Retinal pigment epithelial cell (primary cell): ENCODE measurements around the gene LCOR.

Experiments used
- DNase-seq: peaks from one replicate; pipeline ENCODE4 v3.0.0-alpha.2; 2010; ENCODE audit warnings: low read depth
- H3K4me3 ChIP-seq: 2 replicates; pipeline ENCODE4 v1.5.1; 2011; ENCODE audit warnings: mild to moderate bottlenecking, low read length, control low read depth, moderate library complexity
- TF ChIP-seq, protein P1 (sequence below): conservative IDR thresholded peaks from 2 replicates; pipeline ENCODE4 v1.5.1; 2011; ENCODE audit warnings: low read depth, low read length, control low read depth, inconsistent platforms

LCOR gene

DNA sequence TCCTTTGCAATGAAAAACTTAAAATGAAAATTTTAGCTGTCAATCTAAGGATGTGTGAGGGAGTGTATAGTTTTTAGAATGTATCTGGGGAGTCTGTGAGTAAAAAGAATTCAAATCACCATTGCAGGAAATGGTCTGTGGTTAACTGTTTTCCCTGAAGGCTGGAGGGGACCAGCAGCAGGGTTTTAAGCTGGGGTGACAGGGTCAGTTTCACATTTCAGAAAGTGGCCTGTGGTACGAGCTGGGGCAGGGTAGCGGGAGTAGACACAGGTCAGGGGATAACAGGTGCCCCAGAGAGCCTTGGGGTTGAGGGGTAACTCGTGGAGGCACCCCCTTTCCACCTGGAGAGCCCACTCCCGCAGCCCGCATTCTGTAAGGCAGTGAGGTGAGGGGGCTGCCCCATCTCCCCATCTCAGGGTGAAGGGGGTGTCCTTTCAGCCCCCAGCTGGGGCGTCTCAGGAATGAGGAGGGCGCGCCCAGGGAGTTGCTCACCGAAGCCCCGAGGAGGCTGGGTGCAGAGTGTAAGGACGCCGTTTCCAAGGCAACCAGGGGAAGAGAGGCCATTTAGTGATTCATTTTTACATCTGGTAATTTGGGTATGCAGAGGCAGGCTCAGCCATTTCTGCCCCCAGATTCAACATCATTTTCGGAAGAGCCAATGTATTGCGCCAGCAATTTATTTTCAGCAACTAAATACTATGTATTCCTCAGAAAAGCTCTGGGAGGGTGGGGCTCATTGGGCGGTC, 184.8 kb downstream of the LCOR start:
- DNase-seq = no peak
- TF ChIP-seq, protein P1, sequence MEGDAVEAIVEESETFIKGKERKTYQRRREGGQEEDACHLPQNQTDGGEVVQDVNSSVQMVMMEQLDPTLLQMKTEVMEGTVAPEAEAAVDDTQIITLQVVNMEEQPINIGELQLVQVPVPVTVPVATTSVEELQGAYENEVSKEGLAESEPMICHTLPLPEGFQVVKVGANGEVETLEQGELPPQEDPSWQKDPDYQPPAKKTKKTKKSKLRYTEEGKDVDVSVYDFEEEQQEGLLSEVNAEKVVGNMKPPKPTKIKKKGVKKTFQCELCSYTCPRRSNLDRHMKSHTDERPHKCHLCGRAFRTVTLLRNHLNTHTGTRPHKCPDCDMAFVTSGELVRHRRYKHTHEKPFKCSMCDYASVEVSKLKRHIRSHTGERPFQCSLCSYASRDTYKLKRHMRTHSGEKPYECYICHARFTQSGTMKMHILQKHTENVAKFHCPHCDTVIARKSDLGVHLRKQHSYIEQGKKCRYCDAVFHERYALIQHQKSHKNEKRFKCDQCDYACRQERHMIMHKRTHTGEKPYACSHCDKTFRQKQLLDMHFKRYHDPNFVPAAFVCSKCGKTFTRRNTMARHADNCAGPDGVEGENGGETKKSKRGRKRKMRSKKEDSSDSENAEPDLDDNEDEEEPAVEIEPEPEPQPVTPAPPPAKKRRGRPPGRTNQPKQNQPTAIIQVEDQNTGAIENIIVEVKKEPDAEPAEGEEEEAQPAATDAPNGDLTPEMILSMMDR = no peak
- no peak overlapping the region for H3K4me3 ChIP-seq

GRCh38 chr10:97017474-97017903, 185.4 kb downstream of the LCOR start:
- no peak for DNase-seq
- TF ChIP-seq, protein P1 = no peak
- H3K4me3 ChIP-seq = no peak overlapping the region

- TF ChIP-seq, protein P1 = no peak
- no peak overlapping the region for H3K4me3 ChIP-seq
- no peak for DNase-seq
Observed at GRCh38 chr10:97018251-97019212, 186.4 kb downstream of the LCOR start.

DNA sequence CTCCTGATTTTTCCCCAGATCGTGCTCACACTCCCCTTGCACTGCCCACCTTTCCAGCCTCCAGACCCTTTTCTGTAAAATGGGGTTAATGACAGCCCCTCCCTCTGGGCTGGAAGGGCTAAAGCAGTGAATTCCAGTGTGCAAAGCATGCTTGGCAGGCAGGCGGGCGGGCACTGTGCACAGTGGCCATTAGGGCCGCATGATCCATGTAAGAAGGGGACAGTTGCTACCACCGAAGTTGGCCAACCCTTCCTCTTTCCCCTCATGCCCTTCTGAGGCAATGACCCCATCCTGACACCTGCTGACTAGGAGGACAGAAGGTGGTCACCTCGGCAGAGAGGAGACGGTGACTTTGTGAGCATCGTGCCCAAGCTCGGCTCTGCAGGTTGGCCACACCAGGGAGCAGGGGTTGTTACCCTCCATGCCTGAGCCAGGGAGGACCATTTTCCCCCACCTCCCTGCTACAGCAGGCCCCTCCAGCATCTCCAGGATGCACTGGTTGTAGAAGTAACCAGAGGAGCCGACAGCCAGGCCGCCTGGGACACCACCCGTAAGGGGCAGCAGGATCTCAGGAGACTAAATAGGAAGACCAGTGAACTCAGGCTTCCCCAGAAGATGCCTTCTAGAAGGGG, 187.2 kb downstream of the LCOR start:
- no peak overlapping the region for H3K4me3 ChIP-seq
- TF ChIP-seq, protein P1 = no peak
- no peak for DNase-seq

GRCh38 chr10:97020452-97021400, 188.6 kb downstream of the LCOR start:
- peak; percentile 45 for DNase-seq
- TF ChIP-seq, protein P1 = no peak

GRCh38 chr10:97022616-97023015, 190.5 kb downstream of the LCOR start:
- TF ChIP-seq, protein P1 = no peak
- DNase-seq = no peak
- no peak overlapping the region for H3K4me3 ChIP-seq

More at GRCh38 chr10:97020452-97021400, 188.6 kb downstream of the LCOR start:
- no peak overlapping the region for H3K4me3 ChIP-seq
